KOPT-K1 (cell line): ENCODE results near the gene DUSP23.

Experiments used
- H3K27ac ChIP-seq: fragments of 200-600 bp; sonication (generic); 2 replicates; pipeline ENCODE4 v1.5.1; 2016; ENCODE audit warnings: antibody characterized with exemption, mild to moderate bottlenecking, low read depth, low read length; ENCODE audit not compliant: poor library complexity, severe bottlenecking
- H3K36me3 ChIP-seq: fragments of 200-600 bp; sonication (generic); 2 replicates; pipeline ENCODE4 v1.5.1; 2017; ENCODE audit warnings: antibody characterized with exemption, mild to moderate bottlenecking, low read length, moderate library complexity; ENCODE audit not compliant: insufficient read depth
- H3K9me3 ChIP-seq: fragments of 200-600 bp; sonication (generic); 2 replicates; pipeline ENCODE4 v1.5.1; 2017; ENCODE audit warnings: antibody characterized with exemption, low read length, mild to moderate bottlenecking; ENCODE audit not compliant: insufficient read depth, poor library complexity, severe bottlenecking

The DUSP23 gene

GRCh38 chr1:159800177-159800930, 19.6 kb downstream of the DUSP23 start:
- Histone ChIP-seq H3K27ac (no peak overlapping the region), H3K36me3 (no peaks in the 10 kb centered on the region), H3K9me3 (no peaks in the 10 kb centered on the region)

GRCh38 chr1:159802111-159802510, 21.3 kb downstream of the DUSP23 start, which contains the start of gene FCRL6:
Gene FCRL6 (plus strand): TSS chr1:159802360. CDS start chr1:159802425, 65 bp downstream.
- Histone ChIP-seq H3K9me3 (no peaks in the 10 kb centered on the region), H3K36me3 (no peaks in the 10 kb centered on the region), H3K27ac (no peak within 1 kb of the TSS)

GRCh38 chr1:159803956-159804689, 23.4 kb downstream of the DUSP23 start:
- H3K36me3 ChIP-seq: no peaks in the 10 kb centered on the region
- no peaks in the 10 kb centered on the region for H3K9me3 ChIP-seq
- H3K27ac ChIP-seq: no peak overlapping the region

DNA sequence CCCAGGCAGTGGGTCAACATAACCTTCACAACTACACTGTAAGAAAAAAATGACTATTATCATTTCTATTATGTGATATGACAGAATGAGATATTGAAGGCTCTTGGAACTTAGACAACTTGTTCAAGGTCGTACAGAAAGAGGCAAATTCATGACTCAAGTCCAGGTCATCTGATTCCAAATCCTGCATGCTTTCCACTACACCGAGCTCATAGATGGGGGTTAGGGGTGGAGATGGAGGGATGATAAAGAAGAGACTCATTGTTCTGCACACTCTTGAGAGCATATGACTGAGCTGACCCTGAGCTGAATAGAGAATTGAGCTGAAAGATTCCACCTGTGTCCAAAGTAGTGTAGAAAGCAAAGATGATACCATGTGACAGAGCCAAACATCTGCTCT, 24.2 kb downstream of the DUSP23 start:
- Histone ChIP-seq H3K36me3 (no peaks in the 10 kb centered on the region), H3K27ac (no peak overlapping the region), H3K9me3 (no peaks in the 10 kb centered on the region)

DNA sequence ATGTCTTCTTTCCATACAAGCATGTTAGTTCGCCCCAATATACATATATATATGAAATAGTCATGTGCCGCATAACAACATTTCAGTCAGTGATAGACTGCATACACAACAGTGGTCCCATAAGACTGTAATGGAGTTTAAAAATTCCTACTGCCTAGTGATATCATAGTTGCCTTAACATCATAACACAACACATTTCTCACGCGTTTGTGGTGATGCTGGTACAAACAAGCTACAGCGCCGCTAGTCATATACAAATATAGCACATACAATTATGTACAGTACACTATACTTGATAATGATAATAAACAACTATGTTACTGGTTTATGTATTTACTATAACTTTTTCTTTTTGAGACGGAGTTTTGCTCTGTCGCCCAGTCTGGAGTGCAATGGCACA, 35.2 kb downstream of the DUSP23 start:
- H3K9me3 ChIP-seq: no peaks in the 10 kb centered on the region
- H3K27ac ChIP-seq: no peak overlapping the region
- H3K36me3 ChIP-seq: no peaks in the 10 kb centered on the region

DNA sequence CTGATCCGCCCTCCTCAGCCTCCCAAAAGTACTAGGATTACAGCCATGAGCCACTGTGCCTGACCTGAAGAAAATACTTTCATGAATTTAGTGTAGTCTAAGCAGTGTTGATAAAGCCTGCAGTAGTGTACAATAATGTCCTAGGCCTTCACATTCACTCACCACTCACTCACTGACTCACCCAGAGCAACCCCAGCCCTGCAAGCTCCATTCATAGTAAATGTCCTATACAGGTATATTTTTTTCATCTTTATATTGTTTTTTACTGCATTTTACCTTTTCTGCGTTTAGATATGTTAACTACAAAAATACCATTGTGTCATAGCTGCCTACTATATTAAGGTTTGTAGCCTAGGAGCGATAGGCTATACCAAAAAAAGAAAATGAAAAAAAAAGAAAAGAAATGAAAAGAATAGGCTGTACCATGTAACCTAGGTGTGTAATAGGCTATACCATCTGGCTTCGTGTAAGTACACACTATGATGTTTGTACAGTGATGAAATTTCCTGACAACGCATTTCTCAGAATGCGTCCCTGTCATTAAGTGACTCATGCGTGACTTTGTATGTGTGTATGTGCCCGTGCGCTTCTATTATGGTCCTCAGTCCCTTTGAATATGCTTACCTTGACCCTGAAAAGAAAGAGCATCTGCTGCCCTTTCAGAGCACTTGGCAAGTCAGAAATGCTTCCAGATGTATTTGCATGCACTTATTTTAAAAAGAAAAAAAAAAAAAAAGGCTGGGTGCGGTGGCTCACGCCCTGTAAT, 36.7 kb downstream of the DUSP23 start:
- H3K9me3 ChIP-seq: no peaks in the 10 kb centered on the region
- H3K27ac ChIP-seq: no peak overlapping the region
- no peaks in the 10 kb centered on the region for H3K36me3 ChIP-seq

DNA sequence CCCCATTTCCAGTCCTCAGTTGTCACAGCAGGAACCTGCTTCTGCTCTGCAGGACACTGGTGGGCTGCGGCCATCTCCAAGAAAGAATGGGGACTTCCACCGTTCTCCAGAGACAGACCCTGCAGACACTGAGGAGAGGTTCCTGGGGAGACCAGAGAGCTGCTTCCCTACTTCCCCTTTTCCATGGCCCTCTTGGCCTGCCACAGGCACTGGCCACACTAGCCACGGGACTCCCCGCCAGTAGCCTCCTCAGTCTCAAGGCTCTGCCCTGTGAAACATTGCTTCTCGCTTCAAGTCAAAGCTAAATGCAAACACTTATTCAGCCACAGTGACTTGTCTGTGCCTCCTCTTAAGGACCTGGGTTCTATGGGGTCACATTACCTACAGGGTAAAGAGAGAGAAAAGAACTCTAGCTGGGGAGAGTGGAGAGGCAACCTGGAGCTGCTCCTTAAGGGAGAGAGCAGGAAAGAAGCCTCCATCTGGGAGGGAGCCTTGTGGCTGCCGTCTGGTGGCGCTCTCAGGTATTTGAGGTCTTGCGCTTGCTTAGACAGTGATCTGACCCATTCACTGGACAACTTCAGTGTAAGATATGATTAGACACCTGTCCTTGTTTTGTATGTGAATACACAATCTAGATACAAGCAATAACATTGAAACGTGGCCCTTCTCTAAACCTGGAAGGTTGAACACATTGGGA, 40.6 kb downstream of the DUSP23 start:
- no peak overlapping the region for H3K27ac ChIP-seq
- no peaks in the 10 kb centered on the region for H3K9me3 ChIP-seq
- H3K36me3 ChIP-seq: no peaks in the 10 kb centered on the region

DNA sequence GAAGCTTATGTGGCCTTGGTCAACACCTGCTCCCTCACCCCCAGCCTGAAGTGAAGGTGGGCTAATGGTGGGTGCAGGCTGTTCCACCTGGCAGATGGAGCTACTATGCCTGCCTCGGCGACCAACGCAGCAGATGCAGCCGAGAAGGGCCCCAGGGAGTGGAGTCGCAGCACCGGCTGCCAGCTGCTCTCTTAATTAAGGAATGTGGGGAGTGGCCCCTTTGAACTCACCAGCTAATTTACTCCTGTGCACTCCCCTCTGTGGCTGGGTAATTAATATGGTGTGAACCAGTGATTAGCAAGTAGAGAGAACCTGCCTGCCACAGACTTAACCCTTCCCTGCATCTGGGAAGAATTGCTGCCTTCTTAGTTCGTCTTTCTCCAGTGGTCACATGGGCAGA, 42.6 kb downstream of the DUSP23 start:
- H3K36me3 ChIP-seq: no peaks in the 10 kb centered on the region
- H3K9me3 ChIP-seq: no peaks in the 10 kb centered on the region
- H3K27ac ChIP-seq: no peak overlapping the region

DNA sequence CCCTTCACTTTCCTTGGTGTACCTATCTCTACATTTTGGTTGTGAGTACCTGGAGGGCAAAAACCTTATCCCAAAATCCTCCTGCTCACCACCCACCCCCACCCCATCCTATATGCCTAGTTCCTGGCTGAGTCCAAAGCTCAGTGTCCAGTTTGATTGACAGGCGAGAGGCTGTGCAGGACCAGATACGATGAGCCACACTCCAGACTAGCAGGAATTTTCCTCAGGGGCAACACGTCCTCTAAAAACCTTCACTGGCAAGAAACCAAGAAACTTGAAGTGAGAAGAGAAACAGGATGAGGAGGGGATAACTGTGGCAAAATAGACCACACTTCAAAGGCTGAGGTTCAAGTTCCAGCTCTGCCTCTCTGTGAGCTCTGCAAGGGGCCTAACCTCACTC, 44.8 kb downstream of the DUSP23 start:
- H3K36me3 ChIP-seq: no peaks in the 10 kb centered on the region
- H3K9me3 ChIP-seq: no peaks in the 10 kb centered on the region
- no peak overlapping the region for H3K27ac ChIP-seq

- Histone ChIP-seq H3K9me3 (no peaks in the 10 kb centered on the region), H3K36me3 (no peaks in the 10 kb centered on the region), H3K27ac (no peak within 1 kb of the TSS)
Observed at GRCh38 chr1:159826441-159827101, 45.8 kb downstream of the DUSP23 start, which contains the start of gene SLAMF8. Gene SLAMF8 (plus strand): TSS chr1:159826873. CDS start chr1:159826899, 26 bp downstream.

- Histone ChIP-seq H3K9me3 (no peaks in the 10 kb centered on the region), H3K36me3 (no peaks in the 10 kb centered on the region), H3K27ac (no peak overlapping the region)
Observed at GRCh38 chr1:159827102-159827490, 46.3 kb downstream of the DUSP23 start.

DNA sequence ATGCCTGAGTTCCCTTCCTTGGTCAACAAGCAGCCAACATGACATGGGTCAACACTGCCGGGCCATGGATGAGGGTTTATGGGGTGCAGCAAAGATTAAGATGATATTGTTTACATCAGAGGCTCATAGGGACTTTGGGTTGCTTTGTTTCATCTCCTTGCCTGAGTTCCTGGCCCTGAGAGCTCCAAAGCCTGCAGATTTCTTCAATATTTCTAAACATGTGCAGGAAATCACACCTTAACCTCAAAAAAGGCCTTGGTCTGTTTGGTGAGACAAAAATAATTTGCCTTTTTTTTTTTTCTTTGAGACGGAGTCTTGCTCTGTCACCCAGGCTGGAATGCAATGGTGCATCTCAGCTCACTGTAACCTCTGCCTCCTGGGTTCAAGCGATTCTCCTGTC, 46.8 kb downstream of the DUSP23 start:
- no peak overlapping the region for H3K27ac ChIP-seq
- H3K9me3 ChIP-seq: no peaks in the 10 kb centered on the region
- no peaks in the 10 kb centered on the region for H3K36me3 ChIP-seq

- Histone ChIP-seq H3K27ac (no peak overlapping the region), H3K9me3 (no peaks in the 10 kb centered on the region), H3K36me3 (no peaks in the 10 kb centered on the region)
Observed at GRCh38 chr1:159828176-159828575, 47.4 kb downstream of the DUSP23 start.

DNA sequence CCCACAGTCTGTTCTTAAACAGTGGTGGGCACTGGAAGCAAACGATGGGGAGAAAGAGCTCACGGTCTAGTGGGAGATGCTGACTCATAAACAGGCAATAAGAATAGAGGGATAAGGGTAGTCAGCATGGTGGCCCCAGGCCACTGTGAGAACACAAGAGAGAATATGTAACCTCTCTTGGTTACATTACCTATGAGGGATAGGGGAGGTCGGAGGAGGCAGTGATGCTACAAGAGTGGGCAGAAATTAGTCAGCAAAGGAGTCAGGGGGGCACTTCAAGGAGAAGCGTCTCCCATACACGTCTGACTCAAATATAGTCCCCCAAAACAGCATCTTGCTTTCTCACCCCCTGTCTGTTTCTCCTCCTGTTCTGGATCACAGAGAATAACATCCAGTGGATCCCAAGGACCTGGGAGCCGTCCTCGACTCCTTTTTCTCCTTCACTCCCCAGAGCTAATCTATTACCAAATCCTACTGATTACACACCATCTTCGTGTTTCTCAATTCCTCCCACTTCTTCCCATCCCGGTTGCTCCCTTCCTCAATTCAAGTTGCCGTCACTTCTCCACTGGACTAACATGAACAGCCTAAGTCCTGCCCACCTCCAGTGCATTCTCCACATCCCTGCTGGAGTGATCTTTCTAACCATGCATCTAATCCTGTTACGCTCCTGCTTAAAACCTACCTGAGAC, 48.0 kb downstream of the DUSP23 start:
- Histone ChIP-seq H3K9me3 (no peaks in the 10 kb centered on the region), H3K36me3 (no peaks in the 10 kb centered on the region), H3K27ac (no peak overlapping the region)
